Measurements from ENCODE around the gene FGL2.

- TF ChIP-seq CTCF (IDR thresholded peaks at IDR 0.05) (no peak), JUN (CRISPR knock-in tag; IDR thresholded peaks at IDR 0.05) (no peak), STAT6 (CRISPR knock-in tag; conservative IDR thresholded peaks at IDR 0.05; ENCODE audit: low read depth) (no peak), GABPB1 (CRISPR knock-in tag; IDR thresholded peaks at IDR 0.05) (no peak), ZNF121 (CRISPR knock-in tag; IDR thresholded peaks at IDR 0.05) (no peak), TEAD4 (CRISPR knock-in tag; IDR thresholded peaks at IDR 0.05) (no peak), CREB1 (CRISPR knock-in tag; IDR thresholded peaks at IDR 0.05) (no peak), IRF2 (CRISPR knock-in tag; IDR thresholded peaks at IDR 0.05; ENCODE audit: borderline replicate concordance, low read depth) (no peak), FOXK1 (CRISPR knock-in tag; IDR thresholded peaks at IDR 0.05) (no peak), ZNF281 (CRISPR knock-in tag; IDR thresholded peaks at IDR 0.05) (no peak), NFE2L1 (CRISPR knock-in tag; IDR thresholded peaks at IDR 0.05) (no peak), FOXJ3 (CRISPR knock-in tag; IDR thresholded peaks at IDR 0.05; ENCODE audit: borderline replicate concordance) (no peak)
Observed at GRCh38 chr7:77181734-77182133, 17.9 kb downstream of the FGL2 start.

Data from WTC11 (cell line).